GM19328 (cell line): ENCODE results near the gene TRIM7.
A peak's percentile ranks its signal among the peaks of the same experiment; 100 is the strongest.
"Not testable (repeated sequence)": the region's sequence is repeated elsewhere in the genome, so short reads cannot be mapped to it uniquely, and the experiment has no call there.

Source experiments
- ATAC-seq: cut with Tn5 transposase; IDR thresholded peaks from one replicate; pipeline ENCODE4 v1.9.1; 2021; ENCODE audit warnings: mild to moderate bottlenecking, moderate library complexity; ENCODE audit not compliant: unreplicated experiment

Gene TRIM7

GRCh38 chr5:181214249-181214648, 9.3 kb upstream of the TRIM7 start:
- ATAC-seq: not testable (repeated sequence)

GRCh38 chr5:181212934-181213333, 7.9 kb upstream of the TRIM7 start:
- no peak for ATAC-seq

- no peak for ATAC-seq
Observed at GRCh38 chr5:181212080-181212479, 7.1 kb upstream of the TRIM7 start.

- no peak for ATAC-seq
Observed at GRCh38 chr5:181211208-181211607, 6.2 kb upstream of the TRIM7 start.

- not testable (repeated sequence) for ATAC-seq
Observed at GRCh38 chr5:181210698-181211097, 5.7 kb upstream of the TRIM7 start.

- not testable (repeated sequence) for ATAC-seq
Observed at GRCh38 chr5:181210148-181210547, 5.2 kb upstream of the TRIM7 start.

GRCh38 chr5:181209006-181209405, 4.0 kb upstream of the TRIM7 start:
- ATAC-seq: not testable (repeated sequence)

- ATAC-seq: no peak
Observed at GRCh38 chr5:181207960-181208253, 2.9 kb upstream of the TRIM7 start.

GRCh38 chr5:181207214-181207959, 2.4 kb upstream of the TRIM7 start:
- no peak for ATAC-seq

- ATAC-seq: no peak
Observed at GRCh38 chr5:181205761-181206649, 1.0 kb upstream of the TRIM7 start.

- ATAC-seq: no peak
Observed at GRCh38 chr5:181204113-181204825, 727 bp downstream of the TRIM7 start.

GRCh38 chr5:181203777-181204112, 1.3 kb downstream of the TRIM7 start:
- no peak for ATAC-seq

GRCh38 chr5:181203093-181203711, 1.8 kb downstream of the TRIM7 start:
- ATAC-seq: no peak

GRCh38 chr5:181200816-181201215, 4.2 kb downstream of the TRIM7 start:
- ATAC-seq: no peak

GRCh38 chr5:181199881-181200638, 4.9 kb downstream of the TRIM7 start:
- ATAC-seq: no peak

GRCh38 chr5:181198905-181199519, 6.0 kb downstream of the TRIM7 start:
- peak; percentile 63 for ATAC-seq

GRCh38 chr5:181198106-181198685, 6.8 kb downstream of the TRIM7 start:
- ATAC-seq: no peak

- ATAC-seq: no peak
Observed at GRCh38 chr5:181197326-181197951, 7.6 kb downstream of the TRIM7 start.

GRCh38 chr5:181195249-181195761, 9.7 kb downstream of the TRIM7 start:
- no peak for ATAC-seq
